ENCODE measurements around the gene RADIL.

The RADIL gene

DNA sequence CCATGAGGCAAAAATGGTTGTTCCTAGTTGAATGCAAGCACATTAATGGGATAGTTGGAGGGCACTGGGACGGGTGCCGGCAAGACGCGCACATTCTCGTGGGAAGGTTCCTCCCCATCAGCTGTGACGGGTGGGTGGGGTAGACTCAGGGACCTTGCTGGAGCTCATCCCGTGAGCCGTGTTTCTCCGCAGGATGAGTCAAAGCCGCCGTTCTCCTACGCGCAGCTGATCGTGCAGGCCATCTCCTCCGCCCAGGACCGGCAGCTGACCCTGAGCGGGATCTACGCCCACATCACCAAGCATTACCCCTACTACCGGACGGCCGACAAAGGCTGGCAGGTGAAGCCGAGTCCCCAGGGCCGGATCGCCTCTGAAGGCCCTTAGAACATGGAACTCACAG, 128.5 kb downstream of the RADIL start:
- in situ Hi-C loops (cut with HindIII; ENCODE audit: low sequenced_read_pairs), result no loop called here

DNA sequence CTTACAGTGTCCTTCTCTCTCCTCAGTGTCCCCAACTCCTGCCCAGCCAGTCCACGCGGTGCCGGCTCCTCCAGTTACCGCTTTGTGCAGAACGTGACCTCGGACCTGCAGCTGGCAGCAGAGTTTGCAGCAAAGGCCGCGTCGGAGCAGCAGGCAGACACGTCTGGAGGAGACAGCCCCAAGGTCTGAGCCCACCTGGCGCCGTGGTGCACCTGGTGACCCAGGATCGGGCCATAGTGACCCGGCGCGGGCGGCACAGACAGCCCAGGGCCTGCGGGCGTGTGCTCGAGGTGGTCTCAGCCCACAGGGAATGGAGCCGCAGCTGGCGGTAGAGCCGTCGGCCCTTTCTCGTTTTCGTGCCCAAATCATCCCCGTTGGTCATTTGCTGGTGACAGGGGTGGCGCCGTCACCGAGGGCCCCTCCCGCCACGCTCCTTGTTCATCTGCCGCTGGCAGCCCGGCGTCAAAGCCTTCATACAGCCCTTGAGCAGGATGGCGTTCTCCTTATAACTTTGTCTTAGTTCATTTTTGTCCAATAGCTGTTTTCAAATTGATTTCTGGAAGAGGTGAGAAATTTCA, 129.0 kb downstream of the RADIL start:
- in situ Hi-C loops (cut with HindIII; ENCODE audit: low sequenced_read_pairs), result no loop called here
- no peak overlapping the region for H3K4me3 ChIP-seq (ENCODE audit: low read depth, low read length)
- TF ChIP-seq, protein P1, sequence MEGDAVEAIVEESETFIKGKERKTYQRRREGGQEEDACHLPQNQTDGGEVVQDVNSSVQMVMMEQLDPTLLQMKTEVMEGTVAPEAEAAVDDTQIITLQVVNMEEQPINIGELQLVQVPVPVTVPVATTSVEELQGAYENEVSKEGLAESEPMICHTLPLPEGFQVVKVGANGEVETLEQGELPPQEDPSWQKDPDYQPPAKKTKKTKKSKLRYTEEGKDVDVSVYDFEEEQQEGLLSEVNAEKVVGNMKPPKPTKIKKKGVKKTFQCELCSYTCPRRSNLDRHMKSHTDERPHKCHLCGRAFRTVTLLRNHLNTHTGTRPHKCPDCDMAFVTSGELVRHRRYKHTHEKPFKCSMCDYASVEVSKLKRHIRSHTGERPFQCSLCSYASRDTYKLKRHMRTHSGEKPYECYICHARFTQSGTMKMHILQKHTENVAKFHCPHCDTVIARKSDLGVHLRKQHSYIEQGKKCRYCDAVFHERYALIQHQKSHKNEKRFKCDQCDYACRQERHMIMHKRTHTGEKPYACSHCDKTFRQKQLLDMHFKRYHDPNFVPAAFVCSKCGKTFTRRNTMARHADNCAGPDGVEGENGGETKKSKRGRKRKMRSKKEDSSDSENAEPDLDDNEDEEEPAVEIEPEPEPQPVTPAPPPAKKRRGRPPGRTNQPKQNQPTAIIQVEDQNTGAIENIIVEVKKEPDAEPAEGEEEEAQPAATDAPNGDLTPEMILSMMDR (IDR thresholded peaks at IDR 0.05; ENCODE audit: low read depth, low read length), result no peak
- DNase-seq (ENCODE audit: low read depth, low spot score), result no peak

More for the DNA sequence above, 128.5 kb downstream of the RADIL start:
- no peak for DNase-seq (ENCODE audit: low read depth, low spot score)
- TF ChIP-seq, protein P1 (IDR thresholded peaks at IDR 0.05; ENCODE audit: low read depth, low read length), result no peak
- no peak overlapping the region for H3K4me3 ChIP-seq (ENCODE audit: low read depth, low read length)

- in situ Hi-C loops (cut with HindIII; ENCODE audit: low sequenced_read_pairs), result no loop called here
- no peak overlapping the region for H3K4me3 ChIP-seq (ENCODE audit: low read depth, low read length)
- TF ChIP-seq, protein P1 (IDR thresholded peaks at IDR 0.05; ENCODE audit: low read depth, low read length), result peak; percentile 94
- DNase-seq (ENCODE audit: low read depth, low spot score), result peak; percentile 44
These were observed 129.7 kb downstream of the RADIL start for GRCh38 chr7:4753598-4754432.

- H3K4me3 ChIP-seq (ENCODE audit: low read depth, low read length), result no peak overlapping the region
- TF ChIP-seq, protein P1 (IDR thresholded peaks at IDR 0.05; ENCODE audit: low read depth, low read length), result no peak
- DNase-seq (ENCODE audit: low read depth, low spot score), result no peak
- in situ Hi-C loops (cut with HindIII; ENCODE audit: low sequenced_read_pairs), result no loop called here
These were observed 132.0 kb downstream of the RADIL start for GRCh38 chr7:4751398-4751947.

- no peak overlapping the region for H3K4me3 ChIP-seq (ENCODE audit: low read depth, low read length)
- no peak for DNase-seq (ENCODE audit: low read depth, low spot score)
- in situ Hi-C loops (cut with HindIII; ENCODE audit: low sequenced_read_pairs), result no loop called here
- TF ChIP-seq, protein P1 (IDR thresholded peaks at IDR 0.05; ENCODE audit: low read depth, low read length), result no peak
These were observed 133.7 kb downstream of the RADIL start for GRCh38 chr7:4749798-4750197.

- in situ Hi-C loops (cut with HindIII; ENCODE audit: low sequenced_read_pairs), result no loop called here
- no peak for DNase-seq (ENCODE audit: low read depth, low spot score)
These were observed 134.2 kb downstream of the RADIL start for GRCh38 chr7:4749363-4749762.

More at GRCh38 chr7:4749363-4749762, 134.2 kb downstream of the RADIL start:
- H3K4me3 ChIP-seq (ENCODE audit: low read depth, low read length), result no peak overlapping the region
- TF ChIP-seq, protein P1 (IDR thresholded peaks at IDR 0.05; ENCODE audit: low read depth, low read length), result no peak

Data from astrocyte of the spinal cord (primary cell).